ENCODE data around the gene KLF16.
A peak's percentile ranks its signal among the peaks of the same experiment; 100 is the strongest.
"Not testable (repeated sequence)": the region's sequence is repeated elsewhere in the genome, so short reads cannot be mapped to it uniquely, and the experiment has no call there.

The KLF16 gene

DNA sequence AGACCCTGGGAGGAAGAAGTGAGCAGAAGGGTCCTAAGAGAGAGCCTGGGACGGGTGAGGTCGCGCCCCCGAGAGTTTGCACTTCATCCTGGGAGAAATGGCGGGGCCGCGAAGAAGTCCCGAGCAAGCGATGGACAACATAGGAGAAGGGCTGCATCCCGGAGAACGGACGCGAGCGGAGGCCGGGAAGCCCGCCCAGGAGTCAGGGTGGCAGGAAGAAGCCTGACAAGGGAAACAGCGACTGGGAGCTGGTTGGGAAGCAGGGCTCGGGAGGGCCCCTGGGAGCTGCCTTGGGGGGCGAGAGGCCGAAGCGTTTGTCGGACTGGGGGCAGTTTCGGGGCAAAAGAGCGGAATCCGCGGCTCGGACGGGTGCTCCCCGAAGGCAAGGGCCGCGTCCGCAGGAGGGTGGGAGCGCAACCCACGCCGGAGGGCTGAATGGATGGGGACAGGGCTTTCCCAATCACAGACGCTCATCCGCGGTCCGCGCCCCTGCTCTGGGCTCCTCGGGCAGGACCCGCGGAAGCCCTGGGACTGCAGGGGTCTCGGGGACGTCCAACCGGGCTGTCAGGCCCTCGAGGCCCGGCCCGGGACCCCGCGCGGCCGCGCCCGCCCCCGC lies 21.4 kb upstream of the KLF16 start:
- no peak for DNase-seq (ENCODE audit: extremely low read depth in 1 of 2, low read depth in 1 of 2)

DNA sequence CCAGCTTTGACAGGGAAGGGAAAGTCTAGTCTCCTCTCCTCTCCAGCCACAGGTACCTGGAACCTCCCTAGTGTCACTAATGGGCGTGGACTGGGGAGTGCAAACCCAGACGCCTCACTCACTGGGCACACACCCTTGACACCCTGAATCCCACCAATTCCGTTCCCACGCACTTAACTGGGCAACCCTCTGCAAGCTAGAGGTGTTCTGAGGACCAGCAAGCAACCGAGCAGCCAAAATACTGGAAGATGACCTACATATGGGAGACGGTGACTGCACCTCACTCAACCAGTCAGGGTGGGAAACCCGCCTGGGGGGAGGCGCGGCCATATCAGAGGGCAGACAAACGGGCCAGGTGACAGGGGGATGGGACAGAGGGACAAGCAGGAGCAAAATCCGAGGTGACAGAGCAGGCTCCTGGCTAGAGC lies 20.9 kb upstream of the KLF16 start:
- no peak for DNase-seq (ENCODE audit: extremely low read depth in 1 of 2, low read depth in 1 of 2)

DNA sequence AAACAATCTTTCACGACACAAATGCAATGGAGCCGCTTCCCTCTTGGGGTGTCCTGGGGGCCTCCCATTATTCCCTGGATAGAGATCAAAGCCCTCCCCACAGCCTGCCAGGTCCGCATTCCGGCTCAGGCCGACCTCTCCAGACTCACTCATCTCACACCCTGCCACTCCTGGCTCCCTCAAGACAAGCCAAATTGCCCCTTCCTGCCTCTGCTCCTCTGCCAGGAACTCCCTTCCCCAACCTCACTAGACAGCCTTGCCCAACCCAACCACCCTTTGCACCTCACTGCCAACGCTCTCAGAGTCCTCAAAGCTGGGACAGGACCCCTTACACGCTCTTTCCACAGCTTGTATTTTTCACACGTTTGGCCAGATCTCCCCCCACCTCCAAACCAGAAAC lies 20.4 kb upstream of the KLF16 start:
- no peak for DNase-seq (ENCODE audit: extremely low read depth in 1 of 2, low read depth in 1 of 2)

DNA sequence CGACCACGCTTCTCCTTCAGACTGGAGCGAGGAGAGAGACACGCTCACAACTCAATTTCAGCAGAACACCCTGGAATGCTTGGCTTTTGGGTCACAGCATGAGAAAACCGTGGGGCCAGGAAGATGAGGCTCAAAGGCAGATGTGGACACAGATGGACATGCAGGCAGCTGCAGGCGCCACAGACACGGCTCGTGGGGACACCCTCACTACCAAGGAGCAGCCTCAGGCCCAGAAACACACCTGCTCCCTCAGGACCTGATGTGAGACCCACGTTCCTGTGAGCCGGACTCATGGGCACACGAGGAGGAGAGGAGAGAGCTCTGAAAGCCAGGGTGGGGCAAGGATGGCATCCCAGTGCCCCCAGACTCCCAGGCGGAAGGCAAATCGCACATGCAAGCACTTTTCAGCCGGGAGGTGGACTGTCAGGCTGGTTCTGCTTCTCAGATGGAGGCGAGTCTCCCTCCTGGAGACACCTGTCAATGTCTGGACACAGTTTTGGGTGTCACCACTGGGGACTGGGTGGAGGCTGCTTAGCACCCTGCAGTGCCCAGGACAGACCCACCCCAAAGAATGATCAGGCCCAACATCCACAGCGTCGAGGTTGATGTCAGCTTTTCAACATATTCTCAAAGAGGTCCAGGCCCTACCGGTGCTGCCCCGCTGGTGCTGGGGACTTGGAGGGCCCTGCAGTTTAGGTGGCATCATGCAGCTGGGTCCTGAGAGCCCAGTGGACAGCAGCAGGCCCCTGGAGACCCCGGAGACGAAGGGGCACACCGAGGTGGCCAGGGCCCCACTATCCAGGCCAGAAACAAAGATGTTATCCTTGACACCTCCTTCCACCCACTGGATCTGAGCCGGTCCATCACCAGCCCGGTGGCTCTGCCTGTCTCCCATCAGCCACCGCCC lies 19.7 kb upstream of the KLF16 start:
- no peak for DNase-seq (ENCODE audit: extremely low read depth in 1 of 2, low read depth in 1 of 2)

DNA sequence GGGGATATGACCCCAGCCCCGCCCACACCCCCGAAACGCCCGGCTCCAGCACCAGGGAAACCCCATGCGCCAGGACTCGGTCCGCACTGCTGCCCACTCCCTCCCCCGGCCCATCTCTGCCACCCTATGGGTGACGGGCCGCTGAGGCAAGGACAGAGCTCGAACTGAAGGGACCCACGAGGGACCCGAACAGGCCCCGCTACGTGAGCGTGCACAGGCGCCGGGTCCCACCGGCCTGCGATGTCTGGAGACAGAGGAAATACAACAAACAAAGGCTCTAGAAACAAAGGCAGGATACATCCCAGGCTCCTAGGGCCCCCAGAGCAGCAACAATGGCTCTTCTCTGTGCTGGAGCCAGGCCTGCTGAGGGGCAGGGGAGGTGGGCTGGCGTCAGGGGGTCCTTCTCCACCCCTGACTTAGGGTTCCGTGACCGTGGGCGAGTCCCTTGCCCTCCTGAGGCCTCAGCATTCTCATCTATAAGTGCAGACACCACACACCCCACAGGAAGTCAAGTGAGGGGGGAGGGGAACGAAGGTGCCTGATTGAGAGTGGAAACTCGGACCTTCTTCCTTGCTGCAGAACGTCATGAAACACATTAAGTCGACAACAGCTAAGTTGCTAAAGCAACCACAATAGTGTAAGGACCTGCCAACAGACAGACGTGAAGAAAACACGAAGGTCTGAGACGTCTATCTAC lies 18.9 kb upstream of the KLF16 start:
- peak; percentile 58 to 76 for DNase-seq (ENCODE audit: extremely low read depth in 1 of 2, low read depth in 1 of 2)

DNA sequence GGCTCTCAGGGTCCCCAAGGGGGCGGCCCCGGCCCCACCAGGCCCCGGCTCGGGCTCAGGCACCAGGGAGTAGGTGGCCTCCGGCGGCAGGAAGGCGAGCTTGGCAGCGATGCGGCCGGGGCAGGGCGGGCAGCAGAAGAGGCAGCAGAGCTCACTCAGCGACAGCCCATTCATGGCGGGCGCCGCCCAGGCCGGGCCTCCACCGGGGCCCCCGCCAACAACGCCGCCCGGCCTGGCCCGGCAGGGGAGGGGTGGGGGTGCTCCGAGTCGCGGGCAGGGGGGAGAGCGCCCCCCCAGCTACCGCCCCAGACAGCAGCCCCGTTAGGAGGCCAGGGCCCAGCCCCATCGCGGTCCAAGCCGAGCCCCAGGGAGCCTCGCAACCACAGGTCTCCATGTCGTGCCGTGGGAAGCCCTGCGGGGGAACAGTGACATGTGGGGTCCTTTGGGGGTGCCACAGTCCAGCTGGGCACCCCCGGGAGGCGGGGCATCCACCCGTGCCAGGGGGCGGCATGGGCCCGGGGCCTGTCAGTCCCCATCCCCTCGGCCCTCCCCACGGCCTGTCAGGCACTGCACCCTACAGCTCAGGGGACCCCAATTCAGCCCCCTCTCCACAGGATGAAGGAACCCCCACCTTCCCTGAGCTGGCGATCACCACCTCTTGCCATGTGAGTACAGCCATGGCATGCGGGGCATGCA lies 18.2 kb upstream of the KLF16 start:
- DNase-seq (ENCODE audit: extremely low read depth in 1 of 2, low read depth in 1 of 2), result not testable (repeated sequence)

DNA sequence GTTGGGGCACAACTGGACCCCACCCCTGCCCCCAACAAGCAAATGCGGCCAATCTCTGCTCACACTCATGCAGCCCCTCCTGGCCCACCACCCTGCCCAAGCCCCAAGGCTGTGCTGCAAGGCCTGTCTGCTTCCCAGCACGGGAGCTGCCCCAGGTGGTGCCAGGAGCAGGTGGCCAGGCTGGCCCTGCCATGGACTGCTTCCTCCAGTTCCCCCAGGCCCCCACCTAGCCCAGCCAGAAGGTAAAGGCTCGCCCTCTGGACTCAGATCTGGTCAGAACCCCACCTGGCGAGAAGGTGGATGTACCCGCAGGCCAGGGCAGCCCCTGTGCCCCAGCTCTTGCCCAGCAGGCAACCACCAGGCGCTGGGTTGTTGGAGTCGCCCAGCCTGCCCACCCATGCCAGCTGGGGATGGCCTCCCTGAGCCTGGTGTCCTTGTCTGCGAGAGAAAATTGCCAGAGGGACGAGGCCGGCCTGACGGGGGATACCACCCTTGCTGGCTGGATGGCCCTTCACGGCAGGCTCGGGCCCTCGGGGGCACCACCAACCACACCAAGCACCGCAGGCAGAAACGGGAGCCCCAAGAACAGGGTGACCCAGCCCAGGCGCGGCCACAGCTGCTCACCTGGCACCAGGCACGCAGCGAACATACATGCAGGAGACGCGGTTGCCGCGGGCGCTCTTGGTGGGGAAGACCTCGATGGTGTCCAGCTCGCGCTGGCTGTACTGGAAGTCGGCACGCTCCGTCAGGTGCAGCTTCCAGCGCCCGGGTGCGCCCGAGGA lies 17.4 kb upstream of the KLF16 start:
- DNase-seq (ENCODE audit: extremely low read depth in 1 of 2, low read depth in 1 of 2), result no peak

DNA sequence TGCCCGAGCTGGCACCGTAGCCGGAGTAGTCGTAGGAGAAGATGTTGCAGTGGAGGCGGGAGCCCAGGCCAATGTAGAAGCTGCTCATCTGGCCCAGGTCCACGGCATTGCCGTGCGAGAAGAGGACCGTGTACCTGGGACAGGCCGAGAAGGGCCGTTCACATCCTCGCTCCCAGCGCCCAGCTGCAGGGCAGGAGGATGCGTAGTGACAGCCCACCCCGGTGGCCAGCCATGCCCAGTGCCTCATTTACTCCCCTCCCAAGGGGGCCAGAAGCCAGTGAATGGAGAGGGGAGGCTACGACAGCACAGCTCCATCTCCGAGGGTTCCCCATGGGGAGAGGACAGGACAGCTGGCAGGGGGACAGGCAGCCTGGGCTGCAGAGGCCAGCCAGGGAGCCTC lies 16.6 kb upstream of the KLF16 start:
- DNase-seq (ENCODE audit: extremely low read depth in 1 of 2, low read depth in 1 of 2), result not testable (repeated sequence)

DNA sequence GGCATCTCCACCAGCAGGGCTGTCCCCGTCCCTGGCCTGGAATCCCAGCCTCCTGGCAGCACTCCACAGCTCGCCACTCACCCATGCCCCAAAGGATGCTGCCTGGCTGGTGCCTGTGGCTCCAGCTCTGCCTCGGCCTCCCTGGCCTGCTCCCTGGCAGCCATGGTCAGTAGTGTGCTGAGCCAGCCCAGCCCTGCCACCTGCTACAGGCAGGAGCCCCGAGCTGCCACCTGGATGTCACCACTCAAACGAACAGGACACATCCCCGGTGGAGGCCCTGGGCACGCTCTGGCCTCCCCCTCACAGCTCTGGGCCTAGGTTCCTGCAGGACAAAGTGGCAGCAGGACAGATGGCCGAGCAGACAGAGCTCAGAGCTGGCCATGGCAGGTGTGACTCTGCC lies 15.2 kb upstream of the KLF16 start:
- DNase-seq (ENCODE audit: extremely low read depth in 1 of 2, low read depth in 1 of 2), result not testable (repeated sequence)

DNA sequence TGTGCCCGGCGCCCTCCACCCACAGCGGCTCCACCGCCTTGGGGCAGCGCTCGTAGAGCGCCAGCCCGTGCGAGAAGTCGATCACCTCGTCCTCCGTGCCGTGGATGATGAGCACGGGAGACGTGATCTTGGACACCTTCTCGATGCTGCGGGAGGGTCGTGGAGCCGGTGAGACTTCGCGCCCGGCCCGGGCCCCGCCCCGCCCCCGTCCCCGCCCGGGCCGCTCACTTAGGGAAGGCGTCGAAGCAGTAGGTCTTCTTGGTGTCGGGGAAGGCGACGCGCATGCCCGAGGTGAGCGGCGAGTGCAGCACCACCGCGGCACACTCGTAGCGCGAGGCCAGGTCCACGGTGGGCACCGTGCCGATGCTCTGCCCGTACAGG lies 13.9 kb upstream of the KLF16 start:
- DNase-seq (ENCODE audit: extremely low read depth in 1 of 2, low read depth in 1 of 2), result not testable (repeated sequence)

DNA sequence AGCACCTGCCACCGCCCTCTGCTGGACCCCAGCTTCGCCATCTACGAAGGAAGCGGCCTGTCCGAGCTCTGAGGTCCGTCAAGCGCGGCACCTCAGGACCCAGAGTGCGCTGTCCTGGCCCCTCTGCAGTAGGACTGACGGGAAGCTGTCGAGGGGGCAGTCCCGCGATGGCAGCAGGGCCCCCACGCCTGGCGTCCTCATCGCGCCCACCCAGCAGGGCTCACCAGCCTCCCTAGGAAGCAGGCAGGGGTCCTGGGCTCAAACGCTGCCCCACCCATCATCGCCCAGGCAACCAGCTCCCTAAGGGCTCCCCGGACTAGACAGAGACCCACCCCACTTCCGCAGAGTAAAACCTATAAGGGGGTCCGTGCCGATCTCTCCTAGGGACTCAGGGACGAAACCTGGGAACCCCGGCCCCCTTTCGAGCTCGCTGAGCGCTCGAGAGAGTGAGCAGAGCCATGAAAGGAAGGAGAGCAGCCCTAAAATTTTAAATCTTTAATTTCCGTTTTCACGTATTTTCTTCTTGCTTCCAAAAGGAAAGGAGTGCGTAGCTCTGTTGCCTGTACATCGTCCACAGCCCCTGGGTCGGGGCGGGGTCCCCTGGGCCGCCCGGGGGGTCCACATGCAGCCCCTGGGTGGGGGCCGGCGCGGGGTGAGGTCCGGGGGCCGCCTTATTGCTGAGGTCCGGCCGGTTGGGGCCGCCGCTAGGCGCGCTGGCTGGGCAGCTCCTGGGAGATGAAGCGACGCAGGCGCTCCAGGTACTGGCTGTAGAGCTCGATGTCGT lies 13.3 kb upstream of the KLF16 start:
- not testable (repeated sequence) for DNase-seq (ENCODE audit: extremely low read depth in 1 of 2, low read depth in 1 of 2)

DNA sequence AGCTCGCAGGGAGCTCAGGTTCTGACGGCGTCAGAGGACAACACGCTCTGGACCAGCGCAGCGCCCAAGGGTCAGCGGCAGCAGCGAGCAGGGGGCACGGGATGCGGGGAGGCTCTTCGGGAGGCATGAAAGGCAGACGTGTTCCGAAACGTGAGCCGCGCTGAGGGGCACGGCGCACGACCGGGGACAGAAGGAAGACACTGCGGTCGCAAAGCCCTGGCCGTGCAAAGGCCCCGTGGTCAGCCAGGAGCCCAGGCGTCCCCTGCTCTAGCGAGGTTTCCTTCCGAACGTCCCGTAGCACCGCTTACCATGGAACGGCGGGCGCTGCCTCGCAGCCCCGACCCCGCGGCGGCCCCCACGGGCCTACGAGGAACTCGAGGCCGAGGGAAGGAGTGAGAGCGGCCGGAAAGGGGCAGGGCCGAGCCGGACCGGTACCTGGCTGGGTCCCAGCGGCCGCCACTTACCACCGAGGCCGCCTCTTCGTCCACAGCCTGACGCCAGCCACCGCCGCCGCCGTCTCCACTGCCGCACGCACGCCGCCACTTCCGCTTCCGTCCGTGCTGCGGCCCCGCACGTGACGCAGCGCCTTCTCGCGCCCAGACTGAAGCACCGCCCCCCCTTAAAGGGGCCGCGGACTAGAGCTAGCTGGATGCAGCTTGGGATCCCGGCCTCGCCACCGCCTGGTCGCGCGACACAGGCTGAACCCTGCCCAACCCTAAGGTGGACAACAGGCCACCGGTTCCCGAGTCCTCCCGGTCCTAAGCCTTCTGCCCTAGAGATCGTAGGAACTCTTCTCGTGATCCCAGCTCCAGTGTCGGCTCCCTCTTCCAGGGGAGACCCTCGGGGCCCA lies 12.5 kb upstream of the KLF16 start:
- DNase-seq (ENCODE audit: extremely low read depth in 1 of 2, low read depth in 1 of 2), result peak in 1 of 2 donors; percentile 77

DNA sequence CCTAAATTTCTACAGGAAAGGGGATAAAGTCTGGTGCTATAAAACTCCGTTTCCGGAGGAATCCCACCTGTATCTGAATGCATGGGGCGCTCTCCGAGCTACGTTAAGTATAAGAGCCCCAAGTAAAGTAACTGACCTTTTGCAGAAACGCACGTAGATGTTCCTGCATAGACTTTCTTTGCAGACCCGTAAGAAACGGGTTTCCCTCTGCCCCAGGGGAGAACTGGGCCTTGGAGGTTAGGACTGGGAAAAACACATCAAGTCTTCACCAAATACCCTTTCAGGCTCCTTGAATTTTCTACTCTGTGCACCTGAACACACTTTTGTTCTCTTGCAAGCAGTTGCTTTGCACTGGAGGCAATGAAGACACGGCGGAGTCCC lies 11.9 kb upstream of the KLF16 start:
- DNase-seq (ENCODE audit: extremely low read depth in 1 of 2, low read depth in 1 of 2), result not testable (repeated sequence)

DNA sequence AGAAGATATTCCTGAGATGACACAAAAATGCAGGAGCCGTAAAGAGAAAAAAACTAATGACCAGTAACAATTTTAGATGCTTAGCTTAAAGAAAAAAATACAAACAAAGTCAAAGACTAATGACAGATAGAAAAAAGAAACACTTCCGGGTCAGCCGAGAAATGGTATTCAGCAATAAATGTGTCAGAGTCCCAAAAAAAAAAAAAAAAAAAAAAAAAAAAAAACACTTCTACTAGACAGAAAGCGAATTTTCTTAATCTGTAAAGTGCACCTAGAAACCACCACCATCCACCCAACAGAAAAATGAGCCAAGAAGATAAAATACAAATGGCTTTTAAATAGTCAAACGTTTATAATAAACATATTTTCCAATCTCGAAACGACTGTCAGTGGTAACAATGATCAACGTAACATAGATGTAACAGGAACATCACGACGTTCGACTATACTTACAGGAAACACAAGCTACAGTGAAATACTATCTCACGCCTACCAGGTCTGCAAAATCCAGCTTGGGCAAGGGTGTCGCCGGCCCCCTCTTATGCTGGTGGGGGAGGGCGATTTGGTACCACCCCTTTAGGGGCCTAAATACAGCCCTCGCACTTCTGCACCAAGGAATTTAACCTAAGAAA lies 11.3 kb upstream of the KLF16 start:
- DNase-seq (ENCODE audit: extremely low read depth in 1 of 2, low read depth in 1 of 2), result no peak

DNA sequence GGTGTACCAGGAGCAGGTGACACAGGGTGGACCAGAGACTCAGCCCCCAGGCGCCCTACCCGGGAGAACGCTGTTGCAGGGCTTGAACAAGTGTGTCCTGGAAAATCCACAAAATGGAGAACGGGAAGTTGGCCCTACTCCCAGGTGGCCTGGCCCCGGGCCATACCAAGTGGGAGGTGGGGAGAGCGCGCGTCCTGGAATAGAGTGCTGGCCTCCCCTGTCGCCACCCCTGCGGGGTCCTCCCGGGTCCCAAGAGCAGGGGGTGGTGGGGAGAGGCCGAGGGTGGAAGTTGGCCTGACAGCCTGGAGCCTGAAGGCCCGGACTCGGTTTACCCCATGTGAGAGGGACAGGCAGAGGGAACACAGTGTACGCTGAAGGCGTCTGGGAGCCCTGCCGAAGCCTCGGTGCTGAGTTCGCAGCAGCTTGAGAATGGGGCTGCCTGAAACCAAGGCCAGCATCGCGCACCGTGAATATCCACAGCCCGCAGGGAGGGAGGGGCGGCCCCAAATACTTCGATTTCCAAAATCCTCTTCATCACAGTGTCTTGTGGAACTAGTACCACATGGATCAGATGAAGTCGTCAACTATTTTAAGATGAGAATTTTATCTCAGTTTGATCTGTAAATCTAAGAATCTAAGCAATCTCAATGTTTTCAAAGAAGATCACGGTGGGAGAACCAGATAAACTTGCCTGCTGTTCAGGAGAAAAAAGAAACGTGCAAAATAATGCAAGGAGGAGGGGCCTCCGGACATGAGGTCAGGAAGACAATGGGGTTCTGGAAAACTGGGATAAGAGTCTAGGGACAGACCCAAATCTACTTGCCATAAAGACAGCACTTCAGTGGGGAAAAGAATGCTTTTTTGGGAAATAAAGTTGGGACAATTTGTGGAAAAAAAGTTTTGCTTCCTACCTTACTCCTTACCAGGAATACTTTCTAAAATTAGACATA lies 10.4 kb upstream of the KLF16 start:
- no peak for DNase-seq (ENCODE audit: extremely low read depth in 1 of 2, low read depth in 1 of 2)

DNA sequence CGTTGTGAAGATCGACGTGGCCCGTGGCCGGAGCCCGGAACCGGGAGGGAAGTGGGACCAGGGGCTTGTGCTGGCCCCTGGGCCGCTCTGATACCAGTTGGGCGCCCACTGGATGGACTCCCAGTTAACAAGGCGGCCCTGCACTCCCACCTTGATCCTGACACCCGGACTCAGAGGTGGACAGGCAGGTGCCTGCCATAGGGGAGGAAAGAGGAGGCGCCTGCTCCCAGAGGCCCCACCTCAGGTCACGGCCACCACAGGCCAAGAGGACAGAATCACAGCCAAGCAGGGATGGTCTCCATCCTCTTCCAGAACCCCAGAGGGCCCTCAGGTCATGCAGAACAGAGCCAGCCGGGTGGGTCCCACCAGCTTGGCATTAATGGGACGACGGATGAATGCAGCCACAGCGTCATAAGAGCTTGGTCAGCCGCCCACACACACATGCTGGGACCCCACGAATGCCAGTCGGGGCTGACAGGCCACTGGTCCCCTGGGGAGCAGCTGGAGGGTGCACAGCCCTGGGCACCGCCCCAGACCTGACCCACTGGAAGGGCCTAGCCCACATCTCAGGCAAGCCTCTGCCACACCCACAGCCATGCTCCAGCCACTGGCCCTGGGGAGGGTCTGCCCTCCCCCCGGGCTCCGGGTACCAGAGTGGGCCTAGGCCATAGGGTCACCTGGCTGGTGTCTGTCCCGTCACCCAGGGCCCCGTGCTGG lies 9.6 kb upstream of the KLF16 start:
- DNase-seq (ENCODE audit: extremely low read depth in 1 of 2, low read depth in 1 of 2), result no peak

DNA sequence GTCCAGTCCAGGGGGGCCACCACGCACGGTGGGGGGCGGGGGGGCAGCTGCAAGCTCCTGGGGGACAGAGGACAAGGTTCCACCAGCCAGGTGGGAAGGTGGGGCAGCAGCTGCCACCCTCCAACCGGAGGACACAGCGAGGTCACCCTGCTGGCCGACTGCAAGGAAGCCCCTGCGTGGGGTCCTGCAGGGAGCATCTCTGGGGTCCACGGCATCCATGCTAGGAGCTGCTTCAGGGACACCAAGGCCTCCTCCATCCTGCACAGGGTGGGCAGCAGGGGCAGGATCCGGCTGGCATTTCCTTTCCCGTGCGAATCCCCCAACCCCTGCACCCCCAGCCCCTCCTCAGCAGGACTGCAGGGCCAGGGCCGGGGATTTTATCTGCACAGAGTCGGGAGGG lies 8.3 kb upstream of the KLF16 start:
- DNase-seq (ENCODE audit: extremely low read depth in 1 of 2, low read depth in 1 of 2), result no peak
